ENCODE results near the gene EDARADD. TPM values are rescaled to one million over a fixed set of nuclear protein-coding genes. Genes with fewer than 3 reads are reported as not detected.
"Not testable (repeated sequence)": the region's sequence is repeated elsewhere in the genome, so short reads cannot be mapped to it uniquely, and the experiment has no call there.

Gene EDARADD
- polyA plus RNA-seq, 4 donors: 0.13 to 0.53 TPM; not detected in 2

DNA sequence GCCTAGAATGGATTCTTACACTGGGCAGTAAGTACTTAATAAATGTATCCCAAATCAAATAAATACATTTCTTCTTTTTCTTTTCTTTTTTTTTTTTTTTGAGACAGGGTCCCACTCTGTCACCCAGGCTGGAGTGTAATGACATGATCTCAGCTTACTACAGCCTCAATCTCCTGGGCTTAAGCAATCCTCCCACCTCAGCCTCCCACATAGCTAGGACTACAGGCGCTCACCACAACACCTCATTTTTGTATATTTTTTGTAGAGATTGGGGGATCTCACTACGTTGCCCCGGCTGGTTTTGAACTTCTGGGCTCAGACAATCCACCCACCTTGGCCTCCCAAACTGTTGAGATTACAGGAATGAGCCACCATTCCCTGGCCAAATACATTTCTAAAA lies 66.0 kb downstream of the EDARADD start:
- 79 to 95% (median 93%) methylated on average over 3 of the region's 3 CpGs for WGBS, 3 donors
- DNase-seq (no peak), FAIRE-seq (no peak)
- Histone ChIP-seq H3K9me3 (ENCODE audit: control insufficient read depth in 2 of 2, insufficient read depth in 1 of 2, low read depth in 1 of 2, low read length in 1 of 2) (no peaks in the 10 kb centered on the region), H3K36me3 (ENCODE audit: control insufficient read depth in 3 of 3, insufficient read depth in 2 of 3, low read depth in 1 of 3, low read length in 3 of 3) (no peaks in the 10 kb centered on the region), H3K4me3 (ENCODE audit: low read depth in 1 of 3, low read length in 3 of 3) (no peak overlapping the region), H3K27me3 (ENCODE audit: control insufficient read depth in 3 of 3, insufficient read depth in 3 of 3, low read length in 3 of 3) (peaks cover 0 to 3% (median 0%) of the 10 kb centered on the region in 3 donors), H3K4me1 (ENCODE audit: control insufficient read depth in 3 of 3, insufficient read depth in 2 of 3, low read depth in 1 of 3, low read length in 2 of 3) (no peaks in the 10 kb centered on the region), H3K27ac (ENCODE audit: low read depth in 1 of 3, low read length in 2 of 3) (no peak overlapping the region)

DNA sequence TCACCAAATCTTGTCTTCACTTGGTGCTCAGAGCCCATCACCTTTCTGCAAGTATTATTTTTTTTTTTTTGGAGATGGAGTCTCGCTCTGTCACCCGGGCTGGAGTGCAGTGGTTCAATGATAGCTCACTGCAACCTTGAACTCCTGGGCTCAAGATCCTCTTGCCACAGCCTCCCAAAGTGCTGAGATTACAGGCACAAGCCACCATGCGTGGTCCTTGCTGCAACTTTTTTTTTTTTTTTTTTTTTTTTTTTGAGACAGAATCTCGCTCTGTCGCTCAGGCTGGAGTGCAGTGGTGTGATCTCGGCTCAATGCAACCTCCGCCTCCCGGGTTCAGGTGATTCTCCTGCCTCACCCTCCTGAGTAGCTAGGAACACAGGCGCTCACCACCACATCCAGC lies 70.1 kb downstream of the EDARADD start:
- FAIRE-seq; H3K36me3 ChIP-seq (ENCODE audit: control insufficient read depth in 3 of 3, insufficient read depth in 2 of 3, low read depth in 1 of 3, low read length in 3 of 3); DNase-seq; H3K27me3 ChIP-seq (ENCODE audit: control insufficient read depth in 3 of 3, insufficient read depth in 3 of 3, low read length in 3 of 3); H3K4me1 ChIP-seq (ENCODE audit: control insufficient read depth in 3 of 3, insufficient read depth in 2 of 3, low read depth in 1 of 3, low read length in 2 of 3); H3K9me3 ChIP-seq (ENCODE audit: control insufficient read depth in 2 of 2, insufficient read depth in 1 of 2, low read depth in 1 of 2, low read length in 1 of 2); H3K4me3 ChIP-seq (ENCODE audit: low read depth in 1 of 3, low read length in 3 of 3); H3K27ac ChIP-seq (ENCODE audit: low read depth in 1 of 3, low read length in 2 of 3): not testable (repeated sequence)
- WGBS, 3 donors: 95 to 98% (median 96%) methylated on average over 9 of the region's 9 CpGs

DNA sequence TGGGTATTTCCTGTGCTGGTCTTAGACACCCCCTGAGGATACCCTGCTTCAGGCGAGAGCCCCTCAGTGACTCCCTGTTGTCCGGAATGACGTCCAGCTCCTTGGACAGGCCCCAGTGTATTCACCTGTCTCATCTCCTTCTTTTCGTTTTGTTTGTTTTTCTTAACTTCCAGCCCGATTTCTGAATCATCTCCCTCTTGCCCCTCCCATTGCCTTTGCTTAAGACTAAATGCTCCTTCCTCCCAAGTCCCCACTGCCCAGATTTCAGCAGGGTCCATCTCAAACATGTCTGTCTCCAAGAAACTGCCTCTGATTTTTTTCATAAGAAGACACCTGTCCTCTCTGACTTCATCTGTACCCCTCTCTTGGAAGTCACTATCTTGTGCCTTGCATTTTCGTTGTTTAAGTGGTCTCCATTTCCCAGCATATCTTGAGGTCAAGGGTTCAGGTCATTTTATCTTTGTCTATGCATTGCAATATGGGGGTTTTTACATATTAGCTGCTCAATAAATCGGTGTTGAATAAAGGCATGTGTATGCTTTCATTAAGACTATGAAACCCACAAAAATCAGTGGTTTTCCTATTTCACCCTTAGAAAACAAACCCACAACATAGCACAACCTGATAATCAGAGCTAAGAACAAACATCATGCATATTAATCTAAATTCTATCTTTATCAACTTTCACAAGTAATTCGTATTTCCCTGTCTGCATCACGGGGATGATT lies 71.3 kb downstream of the EDARADD start:
- FAIRE-seq (no peak), DNase-seq (no peak)
- H3K36me3 ChIP-seq (ENCODE audit: control insufficient read depth in 3 of 3, insufficient read depth in 2 of 3, low read depth in 1 of 3, low read length in 3 of 3): no peaks in the 10 kb centered on the region
- no peak overlapping the region for H3K27ac ChIP-seq (ENCODE audit: low read depth in 1 of 3, low read length in 2 of 3)
- H3K9me3 ChIP-seq (ENCODE audit: control insufficient read depth in 2 of 2, insufficient read depth in 1 of 2, low read depth in 1 of 2, low read length in 1 of 2): no peaks in the 10 kb centered on the region
- H3K4me3 ChIP-seq (ENCODE audit: low read depth in 1 of 3, low read length in 3 of 3): no peak overlapping the region
- no peaks in the 10 kb centered on the region for H3K4me1 ChIP-seq (ENCODE audit: control insufficient read depth in 3 of 3, insufficient read depth in 2 of 3, low read depth in 1 of 3, low read length in 2 of 3)
- 61 to 73% (median 66%) methylated on average over 9 of the region's 9 CpGs for WGBS, 3 donors
- H3K27me3 ChIP-seq (ENCODE audit: control insufficient read depth in 3 of 3, insufficient read depth in 3 of 3, low read length in 3 of 3): peaks cover 0 to 5% (median 0%) of the 10 kb centered on the region in 3 donors

DNA sequence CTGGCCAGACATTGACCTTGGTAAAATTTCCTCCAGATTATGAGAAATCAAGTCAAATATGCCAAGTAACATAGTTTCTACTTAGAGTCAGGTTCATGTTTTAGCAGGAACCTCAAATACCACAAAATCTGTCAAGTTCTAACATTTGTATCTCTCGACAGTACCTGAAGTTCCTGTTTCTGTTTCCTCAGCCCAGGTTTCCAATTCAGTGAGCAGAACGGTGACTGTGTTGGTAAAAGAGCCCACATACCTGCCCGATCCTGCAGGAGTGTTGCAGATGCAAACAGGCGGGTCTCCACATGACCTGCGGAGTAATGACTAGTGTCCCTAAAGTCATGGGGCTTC lies 71.8 kb downstream of the EDARADD start:
- no peak overlapping the region for H3K27ac ChIP-seq (ENCODE audit: low read depth in 1 of 3, low read length in 2 of 3)
- no peak for DNase-seq
- FAIRE-seq: no peak
- WGBS, 3 donors: 60 to 69% (median 68%) methylated on average over 5 of the region's 5 CpGs
- H3K4me1 ChIP-seq (ENCODE audit: control insufficient read depth in 3 of 3, insufficient read depth in 2 of 3, low read depth in 1 of 3, low read length in 2 of 3): no peaks in the 10 kb centered on the region
- H3K27me3 ChIP-seq (ENCODE audit: control insufficient read depth in 3 of 3, insufficient read depth in 3 of 3, low read length in 3 of 3): peaks cover 0 to 5% (median 0%) of the 10 kb centered on the region in 3 donors
- H3K4me3 ChIP-seq (ENCODE audit: low read depth in 1 of 3, low read length in 3 of 3): no peak overlapping the region
- H3K36me3 ChIP-seq (ENCODE audit: control insufficient read depth in 3 of 3, insufficient read depth in 2 of 3, low read depth in 1 of 3, low read length in 3 of 3): no peaks in the 10 kb centered on the region
- H3K9me3 ChIP-seq (ENCODE audit: control insufficient read depth in 2 of 2, insufficient read depth in 1 of 2, low read depth in 1 of 2, low read length in 1 of 2): no peaks in the 10 kb centered on the region

DNA sequence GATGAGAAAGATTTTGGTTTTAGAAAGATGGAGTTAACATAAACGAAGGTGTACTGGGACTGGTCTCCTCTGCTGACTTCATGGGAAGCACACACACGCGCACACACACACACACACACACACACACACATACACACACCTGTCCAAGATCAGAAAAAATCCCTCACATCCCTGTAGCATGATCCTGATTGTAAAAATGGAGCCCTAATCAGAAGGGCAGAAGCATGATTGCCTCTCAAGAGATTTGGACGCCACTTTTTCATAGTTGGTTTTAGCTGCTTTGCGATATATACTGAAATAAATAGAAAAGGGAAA lies 73.2 kb downstream of the EDARADD start:
- H3K4me1 ChIP-seq (ENCODE audit: control insufficient read depth in 3 of 3, insufficient read depth in 2 of 3, low read depth in 1 of 3, low read length in 2 of 3): no peaks in the 10 kb centered on the region

DNA sequence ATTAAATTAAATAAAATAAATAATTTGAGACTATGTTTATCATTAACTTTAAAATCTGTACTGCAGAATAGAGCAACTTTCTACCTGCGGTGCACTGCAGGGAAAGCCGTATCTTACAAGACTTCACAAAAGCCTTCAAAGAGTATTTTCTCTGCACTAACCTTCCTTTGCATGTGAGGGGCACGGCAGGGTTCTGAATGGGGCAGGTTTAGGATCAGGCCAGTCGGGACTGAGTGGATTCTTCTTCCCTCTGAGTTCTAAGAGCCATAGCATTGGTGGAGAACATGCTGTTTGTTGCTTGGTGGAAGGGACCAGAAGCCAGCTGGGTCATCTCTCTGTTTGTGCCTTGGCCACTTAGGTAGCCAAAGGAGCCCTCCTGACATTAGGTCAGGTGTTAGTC lies 74.5 kb downstream of the EDARADD start:
- Histone ChIP-seq H3K27me3 (ENCODE audit: control insufficient read depth in 3 of 3, insufficient read depth in 3 of 3, low read length in 3 of 3) (peaks cover 0 to 4% (median 0%) of the 10 kb centered on the region in 3 donors), H3K4me3 (ENCODE audit: low read depth in 1 of 3, low read length in 3 of 3) (no peak overlapping the region), H3K27ac (ENCODE audit: low read depth in 1 of 3, low read length in 2 of 3) (no peak overlapping the region), H3K36me3 (ENCODE audit: control insufficient read depth in 3 of 3, insufficient read depth in 2 of 3, low read depth in 1 of 3, low read length in 3 of 3) (no peaks in the 10 kb centered on the region), H3K4me1 (ENCODE audit: control insufficient read depth in 3 of 3, insufficient read depth in 2 of 3, low read depth in 1 of 3, low read length in 2 of 3) (no peaks in the 10 kb centered on the region), H3K9me3 (ENCODE audit: control insufficient read depth in 2 of 2, insufficient read depth in 1 of 2, low read depth in 1 of 2, low read length in 1 of 2) (no peaks in the 10 kb centered on the region)
- no peak for DNase-seq
- WGBS, 3 donors: 87 to 94% (median 89%) methylated on average over 4 of the region's 4 CpGs
- FAIRE-seq: no peak

More for the DNA sequence above, 73.2 kb downstream of the EDARADD start:
- WGBS, 3 donors: 77 to 94% (median 80%) methylated on average over 5 of the region's 5 CpGs
- H3K4me3 ChIP-seq (ENCODE audit: low read depth in 1 of 3, low read length in 3 of 3): no peak overlapping the region
- FAIRE-seq (no peak), DNase-seq (no peak)
- H3K27me3 ChIP-seq (ENCODE audit: control insufficient read depth in 3 of 3, insufficient read depth in 3 of 3, low read length in 3 of 3): peaks cover 0 to 3% (median 0%) of the 10 kb centered on the region in 3 donors
- no peaks in the 10 kb centered on the region for H3K9me3 ChIP-seq (ENCODE audit: control insufficient read depth in 2 of 2, insufficient read depth in 1 of 2, low read depth in 1 of 2, low read length in 1 of 2)
- H3K27ac ChIP-seq (ENCODE audit: low read depth in 1 of 3, low read length in 2 of 3): no peak overlapping the region
- no peaks in the 10 kb centered on the region for H3K36me3 ChIP-seq (ENCODE audit: control insufficient read depth in 3 of 3, insufficient read depth in 2 of 3, low read depth in 1 of 3, low read length in 3 of 3)

DNA sequence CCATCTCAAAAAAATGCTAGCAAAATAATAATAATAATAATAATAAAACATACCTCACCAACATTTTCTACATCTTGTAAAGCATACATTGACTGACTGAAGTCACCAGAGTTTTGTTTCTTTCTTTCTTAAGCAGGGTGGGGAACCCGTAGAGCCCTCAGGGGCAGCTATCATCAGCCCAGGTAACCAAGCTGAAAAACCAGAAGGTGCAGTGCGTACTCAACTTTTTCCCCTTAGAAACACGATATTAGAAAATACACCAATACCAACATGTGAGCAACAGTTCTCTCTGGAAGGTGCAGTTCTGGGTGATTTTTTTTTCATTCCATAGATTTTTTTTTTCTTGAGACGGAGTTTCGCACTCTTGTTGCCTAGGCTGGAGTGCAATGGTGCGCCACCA lies 75.4 kb downstream of the EDARADD start:
- Histone ChIP-seq H3K36me3 (ENCODE audit: control insufficient read depth in 3 of 3, insufficient read depth in 2 of 3, low read depth in 1 of 3, low read length in 3 of 3) (no peaks in the 10 kb centered on the region), H3K9me3 (ENCODE audit: control insufficient read depth in 2 of 2, insufficient read depth in 1 of 2, low read depth in 1 of 2, low read length in 1 of 2) (no peaks in the 10 kb centered on the region), H3K4me1 (ENCODE audit: control insufficient read depth in 3 of 3, insufficient read depth in 2 of 3, low read depth in 1 of 3, low read length in 2 of 3) (no peaks in the 10 kb centered on the region), H3K27me3 (ENCODE audit: control insufficient read depth in 3 of 3, insufficient read depth in 3 of 3, low read length in 3 of 3) (peaks cover 0 to 4% (median 0%) of the 10 kb centered on the region in 3 donors), H3K4me3 (ENCODE audit: low read depth in 1 of 3, low read length in 3 of 3) (no peak overlapping the region), H3K27ac (ENCODE audit: low read depth in 1 of 3, low read length in 2 of 3) (no peak overlapping the region)
- FAIRE-seq: no peak
- WGBS, 3 donors: 93 to 96% (median 94%) methylated on average over 6 of the region's 6 CpGs
- no peak for DNase-seq

DNA sequence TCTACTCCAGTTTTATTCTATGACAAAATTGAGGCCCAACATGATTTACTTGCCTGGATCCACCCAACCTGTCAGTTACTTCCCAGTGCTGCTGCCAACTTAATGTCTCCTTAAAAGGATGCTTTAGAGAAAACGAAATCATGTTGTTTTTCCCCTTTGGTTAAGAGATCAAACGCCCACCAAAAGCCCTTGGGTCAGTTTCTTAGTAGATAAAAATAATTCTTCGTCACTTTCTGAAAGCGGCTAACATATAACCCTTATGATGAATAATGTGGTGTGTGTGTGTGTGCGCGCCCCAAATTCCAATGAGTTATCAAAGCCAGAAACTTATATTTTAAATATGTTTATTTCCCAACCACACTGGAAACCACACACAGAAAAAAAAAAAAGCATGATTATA lies 77.0 kb downstream of the EDARADD start:
- no peaks in the 10 kb centered on the region for H3K36me3 ChIP-seq (ENCODE audit: control insufficient read depth in 3 of 3, insufficient read depth in 2 of 3, low read depth in 1 of 3, low read length in 3 of 3)
- no peak overlapping the region for H3K4me3 ChIP-seq (ENCODE audit: low read depth in 1 of 3, low read length in 3 of 3)
- FAIRE-seq: no peak
- H3K4me1 ChIP-seq (ENCODE audit: control insufficient read depth in 3 of 3, insufficient read depth in 2 of 3, low read depth in 1 of 3, low read length in 2 of 3): no peaks in the 10 kb centered on the region
- peaks cover 0 to 4% (median 0%) of the 10 kb centered on the region in 3 donors for H3K27me3 ChIP-seq (ENCODE audit: control insufficient read depth in 3 of 3, insufficient read depth in 3 of 3, low read length in 3 of 3)
- WGBS, 3 donors: 83 to 85% (median 84%) methylated on average over 6 of the region's 6 CpGs
- H3K9me3 ChIP-seq (ENCODE audit: control insufficient read depth in 2 of 2, insufficient read depth in 1 of 2, low read depth in 1 of 2, low read length in 1 of 2): no peaks in the 10 kb centered on the region
- no peak overlapping the region for H3K27ac ChIP-seq (ENCODE audit: low read depth in 1 of 3, low read length in 2 of 3)
- DNase-seq: no peak

DNA sequence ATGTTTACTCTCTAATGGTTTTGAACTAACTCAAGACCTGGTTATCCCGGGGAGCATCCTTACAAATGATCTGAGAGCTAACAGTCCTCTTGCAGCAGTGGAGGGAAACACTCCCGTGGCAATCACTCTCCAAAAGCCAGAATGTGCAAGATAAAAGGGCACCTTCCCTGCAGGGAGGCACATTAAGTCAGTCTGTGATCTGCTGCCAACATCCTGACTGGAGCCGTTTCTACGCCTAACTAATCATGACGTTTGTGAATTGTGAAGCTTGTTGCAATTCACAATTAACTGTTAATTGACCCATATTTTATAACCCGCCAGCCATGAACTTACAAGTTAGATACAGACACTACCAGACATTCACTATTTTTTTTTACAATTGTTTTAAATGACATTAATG lies 77.6 kb downstream of the EDARADD start:
- no peak for FAIRE-seq
- H3K27me3 ChIP-seq (ENCODE audit: control insufficient read depth in 3 of 3, insufficient read depth in 3 of 3, low read length in 3 of 3): peaks cover 0 to 4% (median 0%) of the 10 kb centered on the region in 3 donors
- DNase-seq: no peak
- H3K9me3 ChIP-seq (ENCODE audit: control insufficient read depth in 2 of 2, insufficient read depth in 1 of 2, low read depth in 1 of 2, low read length in 1 of 2): no peaks in the 10 kb centered on the region
- H3K36me3 ChIP-seq (ENCODE audit: control insufficient read depth in 3 of 3, insufficient read depth in 2 of 3, low read depth in 1 of 3, low read length in 3 of 3): no peaks in the 10 kb centered on the region
- no peak overlapping the region for H3K4me3 ChIP-seq (ENCODE audit: low read depth in 1 of 3, low read length in 3 of 3)
- WGBS, 3 donors: 9 to 45% (median 27%) methylated on average over 6 of the region's 6 CpGs
- no peak overlapping the region for H3K27ac ChIP-seq (ENCODE audit: low read depth in 1 of 3, low read length in 2 of 3)
- H3K4me1 ChIP-seq (ENCODE audit: control insufficient read depth in 3 of 3, insufficient read depth in 2 of 3, low read depth in 1 of 3, low read length in 2 of 3): no peaks in the 10 kb centered on the region

All from small intestine (tissue), 7 donors.